HG03442 (cell line): ENCODE results near the gene RAB37.

Source experiments
- ATAC-seq: cut with Tn5 transposase; IDR thresholded peaks from one replicate; pipeline ENCODE4 v1.9.1; 2021; ENCODE audit warnings: mild to moderate bottlenecking, moderate library complexity; ENCODE audit not compliant: unreplicated experiment

The RAB37 gene

DNA sequence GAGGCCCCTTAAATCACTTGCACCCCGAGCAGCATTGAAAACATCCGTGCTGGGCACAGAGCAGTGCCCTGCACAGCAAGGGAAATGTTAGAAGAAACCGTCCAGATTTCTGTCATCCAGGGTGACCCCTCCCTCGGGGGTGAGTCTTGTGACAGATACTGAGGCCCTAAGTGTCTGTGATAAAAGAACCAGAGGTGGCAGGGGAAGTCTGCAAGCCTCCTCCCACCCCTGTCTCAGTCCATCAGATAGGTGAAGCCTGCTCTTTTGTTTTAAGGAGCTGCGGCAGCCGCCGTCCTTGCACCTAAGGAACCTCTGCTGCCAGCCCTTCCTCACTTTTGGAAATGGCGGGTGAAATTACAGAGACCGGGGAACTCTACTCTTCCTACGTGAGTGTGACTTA is 39.9 kb downstream of the RAB37 start:
- no peak for ATAC-seq

DNA sequence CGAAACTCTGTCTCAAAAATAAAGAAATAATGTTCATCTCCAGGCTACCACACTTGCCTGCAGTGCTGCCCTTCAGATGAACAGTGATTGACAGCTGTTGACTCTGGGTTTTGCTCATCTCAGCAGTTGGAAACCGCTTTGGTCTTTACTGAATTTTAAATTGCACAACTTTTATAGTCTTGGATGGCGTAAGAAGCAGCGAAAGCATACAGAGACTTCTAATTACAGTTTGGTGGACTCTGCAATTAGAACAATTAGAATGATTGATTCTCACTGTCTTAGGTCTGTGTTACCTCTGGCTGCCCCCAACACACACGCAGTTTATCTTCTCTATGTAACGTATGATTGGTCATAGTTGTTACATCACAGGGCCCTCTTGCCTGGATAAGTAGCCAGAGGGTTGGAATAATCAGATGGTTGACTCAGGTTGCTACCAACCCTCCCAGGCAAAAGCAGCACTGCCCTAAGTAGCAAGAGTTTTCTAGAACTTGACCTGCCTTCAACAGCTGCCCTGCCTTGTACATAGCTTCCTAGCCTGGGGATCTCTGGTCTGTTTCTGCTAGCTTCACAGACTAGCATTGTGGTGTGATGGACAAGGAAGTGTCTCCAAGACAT is 41.0 kb downstream of the RAB37 start:
- ATAC-seq = no peak

DNA sequence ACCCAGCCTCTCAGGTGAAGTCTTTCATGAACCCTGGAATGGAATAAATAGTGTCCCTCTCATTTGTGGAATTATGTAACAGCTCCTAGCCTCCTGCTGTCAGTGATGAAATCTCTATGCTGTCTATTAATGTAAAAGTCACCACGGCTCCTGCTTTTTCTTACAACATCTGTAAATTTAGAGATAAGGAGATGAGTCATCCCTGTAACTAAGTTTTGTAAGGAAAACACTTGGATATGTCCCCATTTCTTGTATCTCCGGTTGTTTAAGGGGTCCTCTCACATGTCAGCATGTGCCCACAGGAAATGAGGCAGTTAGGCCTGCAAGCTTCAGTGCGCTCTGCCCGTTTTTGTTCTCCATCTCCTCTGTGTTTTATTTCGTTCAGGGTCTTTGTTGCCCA is 41.9 kb downstream of the RAB37 start:
- ATAC-seq = no peak

DNA sequence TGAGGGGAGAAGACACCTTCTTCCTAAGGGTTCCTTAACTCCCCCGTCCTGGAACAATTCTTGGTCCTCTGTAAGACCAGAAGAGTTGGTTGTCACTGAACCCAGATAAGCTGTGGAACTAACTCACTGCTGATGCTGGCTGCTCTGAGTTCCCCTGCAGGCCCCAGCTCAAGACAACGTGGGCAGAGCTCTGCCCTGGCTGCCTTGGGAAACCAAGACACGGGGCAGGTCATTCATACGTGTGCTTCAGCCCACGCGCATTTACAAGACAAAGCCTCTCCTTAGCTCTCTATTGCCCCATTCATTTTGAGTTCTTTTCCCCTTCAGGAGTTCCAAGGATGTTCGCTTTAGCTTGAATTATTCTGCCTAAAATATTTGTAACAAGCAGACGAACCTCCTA is 42.4 kb downstream of the RAB37 start:
- ATAC-seq = no peak

DNA sequence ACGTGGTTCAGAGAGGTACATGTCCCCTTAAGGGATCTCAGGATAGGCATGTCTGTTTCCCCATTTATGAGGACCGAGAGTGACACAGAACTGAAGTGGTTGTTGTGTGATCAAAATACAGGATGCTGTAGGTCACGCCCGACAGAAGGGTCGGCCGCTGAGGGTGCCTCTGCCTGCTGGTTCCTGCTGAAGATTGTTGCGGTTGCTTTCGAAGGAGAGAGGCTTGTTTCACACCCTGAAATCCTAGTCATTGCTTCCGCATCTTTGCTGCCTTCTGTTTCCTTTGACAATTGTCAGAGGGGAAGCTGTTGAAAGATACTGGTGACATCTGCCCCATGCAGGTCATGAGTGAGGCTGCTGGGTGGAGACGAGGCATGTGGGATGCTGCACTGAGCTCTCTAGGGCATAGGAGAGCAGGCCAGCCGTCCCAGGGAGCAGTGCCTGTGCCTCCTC is 42.9 kb downstream of the RAB37 start:
- ATAC-seq = peak; percentile 40

DNA sequence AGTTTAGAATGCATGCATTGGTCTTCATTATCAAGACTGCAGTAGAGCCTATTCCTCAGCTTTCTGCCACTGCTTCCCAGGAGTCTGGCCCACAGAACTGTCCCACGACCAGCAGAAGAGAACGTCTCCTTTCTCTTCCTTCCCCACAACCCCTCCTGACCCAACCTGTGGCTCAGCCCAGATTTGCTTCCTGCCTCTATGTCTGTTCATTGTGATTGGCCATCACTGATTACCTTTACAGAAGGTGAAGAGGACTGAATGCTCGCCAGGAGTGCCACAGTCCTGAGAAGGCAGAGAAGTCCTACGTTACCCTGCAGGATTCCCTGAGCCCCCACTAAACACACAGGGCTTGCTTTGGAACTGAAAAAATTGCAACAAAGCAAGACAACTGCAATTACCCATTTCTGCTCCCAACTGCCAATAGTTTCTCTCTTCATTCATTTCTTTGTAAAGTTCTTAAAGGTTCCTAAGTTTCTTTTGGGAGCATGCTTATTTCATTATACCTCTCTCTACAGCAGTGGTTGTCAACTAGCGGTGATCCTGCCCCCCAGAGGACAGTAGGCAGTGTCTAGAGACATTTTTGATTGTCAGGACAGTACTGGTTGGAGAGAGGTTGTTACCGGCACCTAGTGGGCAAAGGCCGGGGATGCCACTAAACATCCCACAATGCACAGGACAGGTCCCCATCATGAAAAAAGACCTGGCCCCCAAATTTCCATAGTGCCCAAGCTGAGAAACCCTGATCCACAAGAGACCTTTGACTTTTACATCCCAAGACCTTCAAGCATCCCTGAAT is 43.6 kb downstream of the RAB37 start:
- ATAC-seq = no peak

DNA sequence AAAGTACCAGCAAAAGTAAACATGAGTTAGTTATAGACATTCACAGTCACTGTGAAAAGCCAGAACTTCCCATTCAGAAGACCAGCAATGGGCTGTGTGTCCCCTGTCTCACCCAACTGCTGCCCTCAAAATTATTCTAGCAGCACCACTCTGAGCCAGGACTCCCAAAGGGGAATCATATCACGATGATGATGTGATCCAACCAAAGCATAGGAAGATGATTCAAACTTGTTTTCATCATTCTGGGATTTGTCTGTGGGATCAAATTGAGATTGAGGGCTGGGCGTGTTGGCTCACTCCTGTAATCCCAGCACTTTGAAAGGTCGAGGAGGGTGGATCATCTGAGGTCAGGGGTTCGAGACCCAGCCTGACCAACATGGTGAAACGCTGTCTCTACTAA is 45.5 kb downstream of the RAB37 start:
- ATAC-seq = no peak

DNA sequence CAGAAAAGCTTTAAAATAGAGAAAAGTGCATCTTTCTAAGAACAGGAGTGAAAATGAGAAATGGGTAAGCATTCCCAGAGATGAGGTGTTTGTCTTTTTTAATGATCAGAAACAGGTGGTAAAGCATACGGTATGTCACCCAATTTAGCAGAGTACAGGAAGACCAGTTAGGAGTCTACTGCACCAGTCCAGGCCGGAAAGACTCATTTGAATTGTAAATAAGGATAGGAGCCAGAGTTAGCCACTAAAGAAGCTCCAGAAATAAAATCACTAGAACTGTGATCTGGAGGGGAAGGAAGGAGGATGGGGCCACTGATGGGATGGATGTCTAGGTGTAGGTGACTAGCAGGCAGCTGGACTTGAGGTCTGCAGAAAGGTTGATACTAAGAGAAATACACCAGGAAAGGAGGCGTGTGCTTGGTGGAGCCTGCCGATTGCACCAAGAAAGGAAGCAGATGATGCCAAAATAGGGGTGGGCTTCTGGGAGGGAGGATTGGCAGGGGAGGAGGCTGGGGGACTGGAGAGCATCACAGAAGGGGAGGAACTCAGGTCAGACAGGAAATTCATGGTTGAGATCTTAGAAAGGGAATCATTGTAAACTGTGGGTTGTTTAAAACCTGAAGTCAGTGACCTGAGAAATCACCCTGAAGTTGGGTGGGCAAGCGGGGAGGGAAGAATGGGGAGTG is 47.2 kb downstream of the RAB37 start:
- no peak for ATAC-seq

DNA sequence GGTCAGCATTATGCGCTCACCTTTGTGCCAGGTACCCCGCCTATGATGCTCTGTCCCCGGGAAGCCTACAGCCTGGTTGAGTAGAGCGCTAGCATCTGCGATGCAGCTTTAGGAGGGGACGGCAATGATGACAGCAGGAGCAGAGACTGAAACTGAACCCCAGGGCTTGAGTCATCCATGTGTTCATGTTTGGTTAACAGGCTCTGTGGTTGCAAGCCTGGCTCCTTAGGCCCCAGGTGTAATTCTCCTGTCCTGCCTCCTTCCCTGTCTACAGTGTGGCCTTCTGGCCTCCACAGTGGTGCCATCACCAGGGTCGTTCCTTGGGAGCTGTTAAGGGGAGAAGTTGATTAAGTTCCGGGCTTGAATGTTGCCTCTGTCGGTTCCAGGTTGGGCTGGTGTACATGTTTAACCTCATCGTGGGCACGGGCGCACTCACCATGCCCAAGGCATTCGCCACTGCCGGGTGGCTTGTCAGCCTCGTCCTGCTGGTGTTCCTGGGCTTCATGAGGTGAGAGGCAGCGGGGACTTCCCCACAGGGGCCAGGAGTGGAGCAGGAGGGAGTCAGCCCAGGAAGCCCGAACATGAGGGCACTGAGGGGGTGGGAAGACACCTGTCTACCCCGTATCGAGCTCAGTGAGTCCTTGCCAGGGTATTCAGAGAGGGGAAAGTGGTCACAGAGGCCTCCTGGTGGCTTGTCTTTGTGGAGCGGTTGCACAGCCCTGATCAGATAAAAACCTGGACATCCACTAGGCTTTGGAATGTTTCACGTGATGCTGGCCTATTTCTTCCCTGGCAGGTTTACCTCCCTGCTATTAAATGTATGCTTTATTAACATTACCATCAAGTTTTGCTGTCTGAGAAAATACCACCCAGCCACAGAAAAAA is 48.3 kb downstream of the RAB37 start:
- ATAC-seq = no peak

DNA sequence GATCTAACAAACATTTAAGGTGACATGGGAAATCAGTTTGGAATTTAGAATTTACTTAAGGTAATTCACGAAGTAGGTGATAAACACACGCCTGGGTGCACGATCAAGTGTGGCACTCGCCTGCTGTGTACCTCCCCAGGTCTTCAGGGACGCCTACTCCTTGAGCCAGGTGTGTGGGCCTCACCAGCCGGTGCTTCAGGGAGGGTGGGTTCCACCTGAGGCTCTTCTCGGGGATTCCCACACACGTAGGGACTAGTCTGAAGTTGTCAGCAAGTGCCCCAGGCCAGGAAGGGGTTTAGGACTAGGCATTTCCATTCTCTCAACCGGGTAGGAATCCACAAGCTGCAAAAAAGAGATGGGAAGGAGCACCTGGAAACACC is 48.9 kb downstream of the RAB37 start:
- ATAC-seq = no peak

DNA sequence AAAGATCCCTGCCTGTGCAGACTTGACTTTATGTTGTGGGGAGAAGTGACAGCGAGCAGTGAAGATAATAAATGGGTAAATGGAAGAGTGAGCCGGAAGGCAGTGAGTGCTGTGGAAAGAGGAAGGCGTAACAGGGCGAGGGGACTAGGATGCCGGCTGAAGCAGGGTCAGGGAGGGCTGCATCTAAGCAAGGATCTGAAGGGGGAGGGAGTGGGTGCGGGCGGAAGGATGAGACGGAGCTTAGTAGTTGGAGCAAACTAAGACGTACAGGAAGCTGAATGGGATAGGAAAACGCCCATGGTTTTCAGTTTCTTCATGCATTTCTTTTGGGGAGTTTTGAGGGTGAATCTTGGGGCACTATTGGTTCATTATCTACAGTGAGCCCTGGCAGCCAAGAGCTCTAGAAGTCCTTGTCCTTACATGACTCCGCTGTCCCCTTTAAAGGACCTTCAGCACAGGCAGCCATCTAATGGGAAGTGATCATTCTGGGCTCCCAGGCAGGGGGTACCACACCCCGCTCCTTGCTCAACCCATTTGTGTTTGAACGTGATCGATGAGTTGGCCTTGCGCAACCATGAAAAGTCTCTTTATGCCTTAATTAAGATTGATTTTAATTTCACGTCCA is 49.5 kb downstream of the RAB37 start:
- no peak for ATAC-seq

DNA sequence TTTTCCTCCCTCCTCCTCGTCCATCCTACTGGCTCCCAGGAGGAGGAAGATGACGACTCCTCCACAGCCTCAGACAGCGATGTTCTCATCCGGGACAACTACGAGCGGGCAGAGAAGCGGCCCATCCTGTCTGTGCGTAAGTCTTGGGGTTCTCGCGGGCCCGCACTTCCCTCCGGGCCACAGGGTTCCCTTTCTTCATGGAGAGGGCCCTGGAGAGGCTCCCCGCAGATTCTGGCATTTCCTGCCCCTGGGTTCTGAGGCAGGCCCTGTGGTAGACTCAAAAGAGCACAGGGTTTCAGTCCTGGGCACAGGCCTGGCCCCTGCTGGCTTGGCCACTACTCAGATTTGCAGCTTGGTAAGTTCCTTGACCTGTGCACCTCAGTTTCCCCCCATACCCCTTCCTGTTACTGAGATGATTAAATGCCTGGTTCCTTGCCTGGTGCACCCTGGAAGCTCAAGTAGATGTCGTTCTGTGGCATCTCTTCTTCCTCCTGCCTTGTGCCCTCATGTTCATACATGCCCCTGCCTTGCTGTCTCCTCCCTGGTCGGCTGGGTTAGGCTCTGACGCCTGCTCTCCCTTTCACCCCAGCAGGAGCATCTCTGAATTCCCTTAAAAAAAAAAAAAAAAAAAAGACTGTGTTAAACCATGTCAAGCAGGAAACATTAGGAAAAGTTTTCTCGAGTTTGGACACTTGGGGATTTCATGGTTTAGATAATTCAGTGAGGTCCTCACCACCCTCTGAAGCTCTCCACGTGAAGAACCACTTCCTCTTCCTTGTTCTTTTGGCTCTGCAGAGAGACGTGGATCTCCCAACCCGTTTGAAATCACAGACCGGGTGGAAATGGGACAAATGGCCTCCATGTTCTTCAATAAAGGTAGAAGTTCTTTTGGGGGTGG is 53.4 kb downstream of the RAB37 start:
- no peak for ATAC-seq

DNA sequence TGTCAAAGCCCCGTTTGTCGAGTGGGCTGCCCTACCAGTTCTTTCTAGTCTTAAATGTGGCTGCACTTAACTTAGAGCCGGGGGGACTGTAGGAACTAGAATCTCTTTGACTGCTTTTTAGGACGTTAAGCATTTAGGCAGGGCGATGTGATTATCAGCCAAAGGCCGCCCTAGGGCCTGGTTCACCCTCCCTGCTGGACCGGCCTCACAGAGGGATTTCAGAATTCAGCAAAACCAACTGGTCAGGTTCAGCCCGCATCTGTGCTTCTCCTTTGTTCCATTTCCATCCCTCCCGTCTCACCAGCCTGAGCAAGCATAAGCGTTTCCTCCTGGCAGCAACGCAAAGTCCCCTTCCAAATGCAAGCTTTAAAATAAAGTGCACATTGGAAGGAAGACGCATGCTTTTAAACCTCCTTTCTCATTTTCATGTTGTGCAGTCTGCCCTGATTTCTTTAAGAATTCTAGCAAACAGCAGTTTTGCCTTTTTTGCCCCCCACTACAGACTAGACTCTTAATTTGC is 55.6 kb downstream of the RAB37 start:
- ATAC-seq = no peak

DNA sequence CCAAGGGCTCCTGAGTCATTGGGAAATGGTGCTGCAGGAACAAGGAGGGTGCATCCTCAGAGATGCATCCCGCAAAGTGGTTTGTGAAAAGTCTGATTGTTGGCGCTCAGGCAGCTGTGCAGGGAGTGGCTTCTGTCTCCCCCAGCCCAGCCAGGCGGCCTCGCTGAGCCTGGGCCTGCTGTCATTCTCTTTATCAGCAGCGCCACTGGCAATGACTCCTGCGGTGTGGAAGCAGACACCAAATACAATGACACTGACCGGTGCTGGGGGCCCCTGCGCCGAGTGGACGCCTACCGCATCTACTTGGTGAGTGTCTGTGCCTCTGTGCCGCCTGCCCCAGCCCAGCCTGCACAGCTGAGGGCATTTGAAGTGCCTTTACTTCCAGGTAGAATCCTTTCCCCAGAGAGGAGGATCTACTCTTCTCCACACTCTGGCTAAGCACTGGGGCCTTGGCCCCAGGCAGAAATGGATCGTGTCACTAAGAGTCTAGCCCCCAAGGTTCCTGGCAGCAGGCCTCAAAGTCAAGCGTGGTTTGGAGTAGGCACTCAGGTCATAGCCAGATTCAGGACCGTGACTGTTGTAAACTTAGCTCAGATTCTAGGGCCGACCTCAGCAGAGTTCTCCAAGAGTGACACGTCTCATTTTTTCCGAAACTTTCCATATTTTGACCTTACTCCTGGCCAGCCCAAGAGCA is 58.4 kb downstream of the RAB37 start:
- ATAC-seq = no peak

DNA sequence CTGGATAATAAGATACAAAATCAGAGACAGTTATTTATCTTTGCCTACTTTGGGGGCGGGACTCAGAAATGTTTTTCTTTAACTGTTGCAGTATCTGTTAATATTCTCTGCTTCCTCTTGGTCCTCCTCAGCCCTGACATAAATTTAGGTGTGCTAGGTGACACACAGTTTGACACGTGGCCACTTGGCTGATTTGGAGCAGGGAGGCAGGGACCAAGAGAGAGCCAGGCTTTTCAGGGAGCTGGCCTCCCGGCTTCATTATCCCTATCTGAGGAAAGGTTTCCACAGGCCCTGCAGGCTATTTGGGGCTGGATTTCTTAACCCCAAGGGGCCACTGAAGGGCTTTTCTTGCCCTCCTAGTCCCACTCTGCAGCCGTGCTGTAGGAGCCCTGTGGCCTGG is 59.2 kb downstream of the RAB37 start:
- no peak for ATAC-seq

DNA sequence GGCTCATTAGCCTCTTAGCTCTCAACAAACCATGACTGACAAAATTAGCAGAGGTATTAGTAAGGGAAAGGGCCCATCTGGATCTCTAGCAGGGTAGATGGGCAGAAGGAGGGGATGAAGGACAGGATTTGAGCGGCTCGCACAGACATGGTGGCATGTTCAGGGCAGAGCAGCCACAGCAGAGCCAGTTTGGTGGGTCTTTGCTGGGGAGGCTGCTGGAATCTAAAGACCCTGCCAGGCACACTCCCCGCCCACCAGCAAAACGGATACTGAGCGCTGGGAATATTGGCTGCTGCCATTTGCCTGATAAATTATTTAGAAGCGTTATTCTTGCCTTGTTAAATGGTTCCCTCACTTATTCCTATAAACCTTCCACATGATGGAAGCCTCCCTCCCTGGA is 59.8 kb downstream of the RAB37 start:
- ATAC-seq = no peak
